IPS-18c (cell line): Measurements from ENCODE around the gene FAM83E.
"Not testable (repeated sequence)": the region's sequence is repeated elsewhere in the genome, so short reads cannot be mapped to it uniquely, and the experiment has no call there.

Source experiments
- H3K4me3 ChIP-seq: 2 replicates; pipeline ENCODE4 v1.7.0; 2013; ENCODE audit warnings: low read depth, mild to moderate bottlenecking, low read length, moderate library complexity; ENCODE audit not compliant: insufficient read depth
- H3K9me3 ChIP-seq: one replicate; pipeline ENCODE4 v1.6.1; 2013; ENCODE audit warnings: mild to moderate bottlenecking, low read length, moderate library complexity; ENCODE audit not compliant: control insufficient read depth, insufficient read depth

The FAM83E gene

DNA sequence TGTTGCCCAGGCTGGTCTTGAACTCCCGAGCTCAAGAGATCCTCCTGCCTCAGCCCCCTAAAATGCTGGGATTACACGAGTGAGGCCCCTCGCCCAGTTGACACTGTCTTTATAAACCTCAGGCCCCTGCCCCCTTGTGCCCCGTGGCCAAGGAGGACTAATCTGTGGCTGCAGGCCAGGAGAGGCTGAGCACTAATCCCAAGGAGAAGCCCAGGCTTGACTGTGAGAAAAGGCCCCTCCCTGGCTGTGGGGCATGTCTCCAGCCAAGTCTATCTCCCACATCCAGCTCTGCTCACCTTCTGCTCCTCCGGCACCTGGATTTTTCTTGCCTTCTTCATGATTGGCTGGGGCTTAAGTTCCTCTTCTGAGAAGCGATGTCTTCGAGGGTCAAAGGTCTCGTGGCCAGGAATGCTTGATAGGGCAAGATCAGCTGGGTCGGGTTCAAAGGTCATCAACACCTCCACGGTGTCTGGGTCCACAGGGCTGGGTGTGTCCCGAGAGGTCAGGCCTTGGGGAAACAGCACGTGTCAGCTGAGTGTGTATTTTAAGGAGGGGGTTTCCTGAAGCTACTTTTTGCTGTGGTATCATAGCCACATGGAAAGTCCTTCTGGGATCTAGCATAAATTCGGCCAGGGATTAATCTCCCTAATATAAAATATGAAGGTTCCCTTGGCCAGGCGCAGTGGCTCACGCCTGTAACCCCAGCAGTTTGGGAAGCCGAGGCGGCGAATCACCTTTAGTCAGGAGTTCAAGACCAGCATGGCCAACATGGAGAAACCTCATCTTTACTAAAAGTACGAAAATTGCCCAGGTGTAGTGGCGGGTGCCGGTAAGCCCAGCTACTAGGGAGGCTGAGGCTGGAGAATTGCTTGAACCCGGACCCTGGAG lies 18.5 kb upstream of the FAM83E start:
- H3K9me3 ChIP-seq, result no peaks in the 10 kb centered on the region
- H3K4me3 ChIP-seq, result no peak overlapping the region

DNA sequence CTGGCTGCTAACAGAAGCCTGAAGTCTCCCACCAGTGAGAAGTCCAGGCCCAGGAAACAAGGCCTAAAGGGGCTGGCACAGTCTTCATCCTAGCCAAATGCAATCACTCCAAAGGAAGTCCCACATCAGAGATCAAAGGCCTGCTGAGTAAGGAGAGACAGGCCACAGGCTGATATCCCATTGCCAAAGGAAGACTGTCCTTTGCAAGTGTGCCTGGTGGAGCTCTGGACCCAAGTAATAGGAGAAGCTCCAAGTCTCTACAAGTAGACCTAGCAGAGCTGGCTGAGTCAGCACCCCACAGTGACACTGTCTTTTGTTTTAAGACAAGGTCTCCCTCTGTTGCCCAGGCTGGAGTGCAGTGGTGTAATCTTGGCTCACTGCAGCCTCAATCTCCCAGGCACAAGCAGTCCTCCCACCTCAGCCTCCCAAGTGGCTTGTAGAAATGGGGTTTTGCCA lies 17.8 kb upstream of the FAM83E start:
- Histone ChIP-seq H3K4me3 (no peak overlapping the region), H3K9me3 (no peaks in the 10 kb centered on the region)

DNA sequence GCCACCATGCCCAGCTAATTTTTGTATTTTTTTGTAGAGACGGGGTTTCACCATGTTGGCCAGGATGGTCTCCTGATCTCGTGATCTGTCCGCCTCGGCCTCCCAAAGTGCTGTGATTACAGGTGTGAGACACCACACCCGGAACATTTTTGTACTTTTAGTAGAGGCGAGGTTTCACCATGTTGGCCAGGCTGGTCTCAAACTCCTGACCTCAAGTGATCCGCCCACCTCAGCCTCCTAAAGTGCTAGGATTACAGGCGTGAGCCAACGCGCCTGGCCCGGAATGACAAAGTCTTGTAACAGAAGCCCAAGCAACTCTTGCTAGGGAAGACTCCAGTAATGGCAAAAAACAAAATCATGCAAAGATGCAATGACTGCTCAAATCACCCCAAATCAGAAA lies 17.4 kb upstream of the FAM83E start:
- not testable (repeated sequence) for H3K9me3 ChIP-seq, H3K4me3 ChIP-seq

DNA sequence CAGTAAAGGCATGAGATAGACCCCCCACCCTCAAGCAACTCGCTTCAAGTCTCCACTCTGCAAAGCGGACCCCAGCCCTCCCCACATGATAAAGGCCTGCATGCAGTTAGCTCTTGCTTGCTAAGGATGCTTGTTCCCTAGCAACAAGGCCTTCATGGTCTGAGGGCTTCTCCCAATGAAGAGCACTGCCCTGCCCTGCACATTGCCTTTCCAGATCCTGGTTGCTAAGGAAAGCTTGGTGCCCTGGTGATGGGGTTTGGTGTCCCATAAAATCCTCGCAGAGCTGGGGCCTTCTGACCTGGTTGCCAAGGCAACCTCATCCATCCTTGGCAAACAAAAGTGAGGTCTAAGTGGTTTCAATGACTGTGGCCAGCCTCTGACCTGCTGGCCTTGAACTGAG lies 16.3 kb upstream of the FAM83E start:
- no peaks in the 10 kb centered on the region for H3K9me3 ChIP-seq
- H3K4me3 ChIP-seq, result no peak overlapping the region

DNA sequence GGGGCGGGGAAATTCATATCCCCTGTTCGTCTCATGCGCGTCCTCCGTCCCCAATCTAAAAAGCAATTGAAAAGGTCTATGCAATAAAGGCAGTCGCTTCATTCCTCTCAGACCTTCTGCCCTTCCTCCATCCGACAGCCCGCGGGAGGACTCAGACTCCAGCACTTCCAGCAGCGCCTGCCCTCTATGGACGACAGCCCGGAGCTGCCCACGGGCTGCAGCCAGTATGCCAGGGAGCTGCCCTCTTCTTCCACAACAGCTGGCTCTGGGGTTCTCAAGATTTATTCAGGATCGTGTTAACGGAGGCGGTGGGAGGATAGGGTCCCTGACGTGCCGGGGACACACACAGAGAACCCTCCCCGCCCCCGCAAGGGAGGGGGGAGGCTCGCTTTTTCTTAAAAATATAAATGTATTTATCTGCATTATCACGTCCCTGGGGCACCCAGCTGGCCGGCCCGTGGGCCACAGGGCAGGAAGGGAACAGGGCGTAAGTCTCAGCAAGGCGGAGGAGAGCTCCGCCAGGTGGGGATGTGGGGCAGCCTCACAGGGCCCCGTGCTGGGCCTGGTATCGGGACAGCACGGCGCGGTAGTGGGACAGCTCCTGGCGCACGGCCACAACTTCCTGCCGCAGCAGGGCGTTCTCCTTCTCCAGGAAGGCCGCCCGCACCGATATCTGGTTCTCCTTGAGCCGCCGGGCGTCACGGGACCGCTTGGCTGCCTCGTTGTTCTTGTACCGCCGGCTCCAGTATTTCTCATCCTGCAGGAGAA lies 15.6 kb upstream of the FAM83E start:
- peak overlapping the region; percentile 46 for H3K4me3 ChIP-seq
- no peaks in the 10 kb centered on the region for H3K9me3 ChIP-seq

DNA sequence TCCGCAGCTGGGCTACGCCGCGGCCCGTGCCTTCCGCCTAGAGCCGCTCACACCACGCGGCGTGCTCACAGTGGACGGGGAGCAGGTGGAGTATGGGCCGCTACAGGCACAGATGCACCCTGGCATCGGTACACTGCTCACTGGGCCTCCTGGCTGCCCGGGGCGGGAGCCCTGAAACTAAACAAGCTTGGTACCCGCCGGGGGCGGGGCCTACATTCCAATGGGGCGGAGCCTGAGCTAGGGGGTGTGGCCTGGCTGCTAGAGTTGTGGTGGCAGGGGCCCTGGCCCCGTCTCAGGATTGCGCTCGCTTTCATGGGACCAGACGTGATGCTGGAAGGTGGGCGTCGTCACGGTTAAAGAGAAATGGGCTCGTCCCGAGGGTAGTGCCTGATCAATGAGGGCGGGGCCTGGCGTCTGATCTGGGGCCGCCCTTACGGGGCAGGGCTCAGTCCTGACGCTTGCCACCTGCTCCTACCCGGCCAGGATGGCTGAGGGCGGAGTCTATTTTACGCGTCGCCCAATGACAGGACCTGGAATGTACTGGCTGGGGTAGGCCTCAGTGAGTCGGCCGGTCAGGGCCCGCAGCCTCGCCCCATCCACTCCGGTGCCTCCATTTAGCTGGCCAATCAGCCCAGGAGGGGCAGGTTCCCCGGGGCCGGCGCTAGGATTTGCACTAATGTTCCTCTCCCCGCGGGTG lies 14.9 kb upstream of the FAM83E start:
- H3K4me3 ChIP-seq, result peak overlapping the region; percentile 46; the same call in 1 of the 2 replicates
- H3K9me3 ChIP-seq, result no peaks in the 10 kb centered on the region

DNA sequence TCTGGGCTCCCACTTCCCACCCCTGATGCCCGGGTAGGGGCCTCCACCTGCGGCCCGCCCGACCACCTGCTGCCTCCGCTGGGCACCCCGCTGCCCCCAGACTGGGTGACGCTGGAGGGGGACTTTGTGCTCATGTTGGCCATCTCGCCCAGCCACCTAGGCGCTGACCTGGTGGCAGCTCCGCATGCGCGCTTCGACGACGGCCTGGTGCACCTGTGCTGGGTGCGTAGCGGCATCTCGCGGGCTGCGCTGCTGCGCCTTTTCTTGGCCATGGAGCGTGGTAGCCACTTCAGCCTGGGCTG lies 14.4 kb upstream of the FAM83E start:
- Histone ChIP-seq H3K9me3 (no peaks in the 10 kb centered on the region), H3K4me3 (no peak overlapping the region)

DNA sequence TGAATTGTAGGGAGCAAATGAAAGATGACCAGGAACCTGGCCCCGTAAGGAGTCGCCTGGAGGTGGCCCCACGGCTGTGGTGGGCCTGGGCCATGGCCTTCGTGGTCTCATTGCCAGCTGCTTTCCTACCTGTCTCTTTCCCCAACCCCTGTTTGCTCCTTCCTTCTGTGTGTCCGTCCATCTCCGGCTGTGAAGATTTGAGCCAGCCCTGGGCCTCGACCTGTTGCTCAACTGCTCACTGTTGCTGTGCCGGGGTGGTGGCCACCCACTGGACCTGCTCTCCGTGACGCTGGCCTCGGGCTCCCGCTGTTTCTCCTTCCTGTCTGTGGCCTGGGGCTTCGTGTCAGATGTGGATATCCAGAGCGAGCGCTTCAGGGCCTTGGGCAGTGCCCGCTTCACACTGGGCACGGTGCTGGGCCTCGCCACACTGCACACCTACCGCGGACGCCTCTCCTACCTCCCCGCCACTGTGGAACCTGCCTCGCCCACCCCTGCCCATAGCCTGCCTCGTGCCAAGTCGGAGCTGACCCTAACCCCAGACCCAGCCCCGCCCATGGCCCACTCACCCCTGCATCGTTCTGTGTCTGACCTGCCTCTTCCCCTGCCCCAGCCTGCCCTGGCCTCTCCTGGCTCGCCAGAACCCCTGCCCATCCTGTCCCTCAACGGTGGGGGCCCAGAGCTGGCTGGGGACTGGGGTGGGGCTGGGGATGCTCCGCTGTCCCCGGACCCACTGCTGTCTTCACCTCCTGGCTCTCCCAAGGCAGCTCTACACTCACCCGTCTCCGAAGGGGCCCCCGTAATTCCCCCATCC lies 13.8 kb upstream of the FAM83E start:
- Histone ChIP-seq H3K4me3 (no peak overlapping the region), H3K9me3 (no peaks in the 10 kb centered on the region)

DNA sequence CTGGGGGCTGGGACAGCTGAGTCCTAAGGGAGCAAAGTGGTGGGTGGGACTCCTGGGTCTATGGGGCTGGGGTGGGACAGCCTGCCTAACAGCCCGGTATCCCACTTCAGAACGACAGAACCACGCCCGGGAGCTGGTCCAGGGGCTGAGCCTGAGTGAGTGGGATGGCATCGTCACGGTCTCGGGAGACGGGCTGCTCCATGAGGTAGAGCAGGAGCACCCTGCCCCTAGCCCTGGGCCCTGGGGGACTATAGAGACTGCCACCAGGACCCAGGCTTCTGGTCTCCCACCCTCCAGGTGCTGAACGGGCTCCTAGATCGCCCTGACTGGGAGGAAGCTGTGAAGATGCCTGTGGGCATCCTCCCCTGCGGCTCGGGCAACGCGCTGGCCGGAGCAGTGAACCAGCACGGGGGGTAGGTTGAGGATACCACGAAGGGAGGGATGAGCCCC lies 13.0 kb upstream of the FAM83E start:
- Histone ChIP-seq H3K4me3 (no peak overlapping the region), H3K9me3 (no peaks in the 10 kb centered on the region)

DNA sequence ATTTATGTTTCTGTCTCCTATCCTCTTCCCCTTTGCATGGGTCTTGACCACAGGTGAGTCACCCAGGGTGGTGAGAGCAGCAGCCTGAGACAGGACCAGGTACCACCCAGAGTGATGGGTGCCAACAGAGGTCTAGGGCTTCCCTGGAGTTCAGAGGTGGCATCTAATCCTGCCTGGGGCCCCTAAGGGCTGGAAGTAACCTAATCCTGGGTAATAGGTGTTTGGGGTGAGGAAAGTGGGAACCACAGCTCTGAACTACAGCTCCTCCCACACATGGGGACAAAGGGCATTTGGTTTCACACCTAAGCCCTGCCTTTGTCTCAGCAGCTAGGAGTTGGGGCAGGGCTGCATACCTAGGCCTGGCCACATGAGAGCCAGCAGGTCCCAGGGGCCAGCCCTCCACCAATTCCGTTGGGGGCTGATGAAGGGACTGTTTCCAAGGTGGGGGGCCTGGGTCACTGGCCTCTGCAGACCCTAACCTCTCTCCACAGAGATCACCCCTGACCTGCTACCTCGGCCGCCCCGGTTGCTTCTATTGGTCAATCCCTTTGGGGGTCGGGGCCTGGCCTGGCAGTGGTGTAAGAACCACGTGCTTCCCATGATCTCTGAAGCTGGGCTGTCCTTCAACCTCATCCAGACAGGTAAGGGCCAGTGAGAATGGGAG lies 12.5 kb upstream of the FAM83E start:
- no peak overlapping the region for H3K4me3 ChIP-seq
- H3K9me3 ChIP-seq, result no peaks in the 10 kb centered on the region

DNA sequence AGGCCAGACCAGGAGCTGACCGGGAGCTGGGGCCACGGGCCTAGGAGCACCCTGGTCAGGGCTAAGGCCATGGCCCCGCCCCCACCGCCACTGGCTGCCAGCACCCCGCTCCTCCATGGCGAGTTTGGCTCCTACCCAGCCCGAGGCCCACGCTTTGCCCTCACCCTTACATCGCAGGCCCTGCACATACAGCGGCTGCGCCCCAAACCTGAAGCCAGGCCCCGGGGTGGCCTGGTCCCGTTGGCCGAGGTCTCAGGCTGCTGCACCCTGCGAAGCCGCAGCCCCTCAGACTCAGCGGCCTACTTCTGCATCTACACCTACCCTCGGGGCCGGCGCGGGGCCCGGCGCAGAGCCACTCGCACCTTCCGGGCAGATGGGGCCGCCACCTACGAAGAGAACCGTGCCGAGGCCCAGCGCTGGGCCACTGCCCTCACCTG lies 11.0 kb upstream of the FAM83E start:
- Histone ChIP-seq H3K4me3 (no peak overlapping the region), H3K9me3 (no peaks in the 10 kb centered on the region)

DNA sequence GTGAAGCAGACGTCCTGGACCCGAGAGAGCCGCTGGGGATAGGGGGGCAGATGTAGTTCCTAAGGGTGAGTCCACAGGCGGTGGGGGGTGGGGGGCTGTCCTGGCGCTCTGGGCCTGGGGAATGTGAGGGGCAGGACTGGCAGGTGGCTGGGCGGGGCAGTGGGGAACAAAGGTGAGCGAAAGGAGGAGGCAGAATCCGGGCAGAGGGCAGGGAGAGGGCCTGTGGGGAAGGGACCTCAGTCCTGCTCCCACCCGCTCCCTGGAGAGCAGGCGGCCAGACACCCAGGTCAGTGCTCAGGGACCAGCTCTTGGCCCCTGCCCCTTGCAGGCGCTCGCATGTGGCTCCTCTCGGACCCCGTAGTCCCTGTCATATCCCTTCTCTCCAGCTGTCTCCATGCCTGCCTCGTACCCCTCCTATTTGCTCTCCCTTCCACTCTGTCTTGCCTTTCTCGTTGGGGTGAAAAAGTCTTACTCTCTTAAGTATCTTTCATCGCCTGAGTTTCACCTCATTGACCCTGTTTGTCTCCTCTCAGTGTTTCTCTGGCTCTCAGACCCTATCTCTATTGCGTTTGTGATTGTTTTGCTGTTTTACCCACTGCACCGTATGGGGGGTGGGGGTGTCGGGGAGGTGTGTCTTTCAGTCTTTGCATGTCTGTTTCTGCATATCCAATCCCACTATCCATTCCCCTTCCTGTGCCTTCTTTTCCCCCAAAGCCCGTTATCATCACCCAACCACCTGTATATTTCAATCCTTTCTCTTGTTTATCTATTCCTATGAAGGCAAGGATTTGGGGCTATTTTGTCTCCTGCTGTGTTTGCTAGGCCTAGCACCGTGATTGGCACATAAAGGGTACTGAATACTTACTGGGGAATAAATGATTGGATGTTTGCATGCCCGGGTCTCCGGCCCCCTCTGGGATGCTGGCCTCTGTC lies 10.2 kb upstream of the FAM83E start:
- Histone ChIP-seq H3K4me3 (peak overlapping the region; percentile 81), H3K9me3 (no peaks in the 10 kb centered on the region)

DNA sequence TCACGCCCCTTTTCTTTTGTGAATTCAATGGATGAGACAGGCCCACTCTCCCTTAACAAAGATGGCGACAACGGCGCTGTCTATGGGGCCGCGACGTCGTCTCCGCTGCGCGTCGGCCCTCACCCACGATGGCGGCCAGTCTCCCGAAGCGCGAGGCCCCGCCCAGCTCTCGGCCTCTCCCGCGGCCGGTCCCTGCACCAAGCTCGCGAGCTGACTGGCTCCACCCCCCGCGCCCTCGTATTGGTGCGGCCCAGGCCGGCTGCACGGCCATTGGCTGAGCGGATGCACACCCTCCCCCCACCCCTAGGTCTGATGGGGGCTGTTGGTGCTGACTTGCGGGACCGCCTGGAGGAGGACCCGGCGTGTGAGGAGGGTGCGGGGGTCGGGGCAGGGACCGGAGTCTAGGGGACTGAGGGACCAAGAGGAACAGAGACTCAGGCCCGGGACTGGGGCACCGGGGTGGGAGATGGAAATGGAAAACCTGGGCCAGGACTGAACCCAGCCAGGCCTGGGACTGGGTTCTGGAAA lies 9.3 kb upstream of the FAM83E start:
- H3K9me3 ChIP-seq, result no peaks in the 10 kb centered on the region
- H3K4me3 ChIP-seq, result peak overlapping the region; percentile 81

DNA sequence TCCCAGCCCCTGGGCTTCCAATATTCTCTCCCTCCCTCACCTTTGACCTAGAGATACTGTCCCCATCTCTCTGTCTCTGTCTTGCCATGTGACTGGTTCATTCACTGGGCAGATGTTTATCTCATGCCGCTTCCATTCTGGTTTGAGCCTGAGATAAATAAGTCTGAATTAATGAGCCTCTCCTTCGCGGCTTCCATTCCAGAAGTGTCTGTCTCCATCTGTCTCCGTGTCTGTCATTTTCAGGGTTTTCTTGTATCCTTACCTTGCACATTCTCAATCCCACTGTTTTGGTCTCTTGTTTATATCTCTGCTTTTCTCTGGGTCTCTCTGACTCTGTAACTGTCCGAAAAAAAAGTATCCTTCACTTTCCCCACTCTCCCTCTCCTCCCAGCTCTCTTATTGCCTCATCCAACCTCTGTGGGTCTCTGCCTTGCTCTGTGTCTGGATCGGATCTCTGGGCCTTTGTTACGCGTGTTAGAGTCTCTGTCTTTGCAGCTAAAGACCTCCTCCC lies 8.7 kb upstream of the FAM83E start:
- peak overlapping the region; percentile 41 for H3K4me3 ChIP-seq

More for the DNA sequence above, 8.7 kb upstream of the FAM83E start:
- H3K9me3 ChIP-seq, result no peaks in the 10 kb centered on the region
